RWPE1 (cell line): ENCODE data around the gene GATA5.

Experiments
- CTCF ChIA-PET: fragments of 350-600 bp; sonication (Branson Sonifier 250); formaldehyde crosslinking; extraction: SDS; loops from one replicate; lab custom pipeline; 2021; lab: Yijun Ruan, JAX
- POLR2A ChIA-PET: fragments of 400-600 bp; formaldehyde crosslinking; extraction: SDS; loops from one replicate; lab custom pipeline; 2020; ENCODE audit warnings: antibody characterized with exemption; ENCODE audit not compliant: low non-redundant PET; lab: Yijun Ruan, JAX
- DNase-seq: peaks from one replicate; pipeline ENCODE4 v3.0.0; 2012; ENCODE audit warnings: low spot score
- H3K27ac ChIP-seq: fragments of 450-650 bp; 2 replicates; pipeline ENCODE4 v1.5.1; 2017
- TF ChIP-seq, protein P1 (sequence below): fragments of 450-650 bp; conservative IDR thresholded peaks from 2 replicates; pipeline ENCODE4 v1.5.1; 2017; ENCODE audit warnings: low read depth, mild to moderate bottlenecking

The GATA5 gene

GRCh38 chr20:62515280-62515679 lies 39.5 kb upstream of the GATA5 start:
- TF ChIP-seq, protein P1, sequence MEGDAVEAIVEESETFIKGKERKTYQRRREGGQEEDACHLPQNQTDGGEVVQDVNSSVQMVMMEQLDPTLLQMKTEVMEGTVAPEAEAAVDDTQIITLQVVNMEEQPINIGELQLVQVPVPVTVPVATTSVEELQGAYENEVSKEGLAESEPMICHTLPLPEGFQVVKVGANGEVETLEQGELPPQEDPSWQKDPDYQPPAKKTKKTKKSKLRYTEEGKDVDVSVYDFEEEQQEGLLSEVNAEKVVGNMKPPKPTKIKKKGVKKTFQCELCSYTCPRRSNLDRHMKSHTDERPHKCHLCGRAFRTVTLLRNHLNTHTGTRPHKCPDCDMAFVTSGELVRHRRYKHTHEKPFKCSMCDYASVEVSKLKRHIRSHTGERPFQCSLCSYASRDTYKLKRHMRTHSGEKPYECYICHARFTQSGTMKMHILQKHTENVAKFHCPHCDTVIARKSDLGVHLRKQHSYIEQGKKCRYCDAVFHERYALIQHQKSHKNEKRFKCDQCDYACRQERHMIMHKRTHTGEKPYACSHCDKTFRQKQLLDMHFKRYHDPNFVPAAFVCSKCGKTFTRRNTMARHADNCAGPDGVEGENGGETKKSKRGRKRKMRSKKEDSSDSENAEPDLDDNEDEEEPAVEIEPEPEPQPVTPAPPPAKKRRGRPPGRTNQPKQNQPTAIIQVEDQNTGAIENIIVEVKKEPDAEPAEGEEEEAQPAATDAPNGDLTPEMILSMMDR: no peak
- H3K27ac ChIP-seq: no peak overlapping the region
- ChIA-PET POLR2A (no interaction called here), CTCF (interaction anchor here (0.7 to 1.3 kb wide), 6 partner anchors 15 to 293 kb away, joined by 3 to 10 read pairs (median 5); no protein-coding TSS in a partner anchor)
- DNase-seq: no peak

DNA sequence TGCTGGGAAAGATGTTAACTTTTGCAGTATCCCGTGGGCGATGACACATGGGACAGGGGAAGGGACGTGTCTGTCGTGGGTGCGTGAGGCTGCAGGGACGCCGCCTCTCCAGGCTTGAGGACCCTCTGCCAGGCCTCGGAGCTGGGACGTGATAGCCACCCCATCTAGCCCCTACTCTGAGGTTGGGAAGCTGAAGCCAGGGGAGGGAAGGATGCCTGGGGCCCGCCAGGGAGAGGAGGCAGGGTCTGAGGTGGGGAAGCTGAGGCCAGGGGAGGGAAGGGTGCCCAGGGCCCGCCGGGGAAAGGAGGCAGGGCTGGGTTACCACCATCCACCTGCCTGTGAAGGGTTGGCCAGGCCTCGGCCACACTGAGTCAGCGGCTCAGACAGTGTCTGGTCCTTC lies 38.2 kb upstream of the GATA5 start:
- CTCF ChIA-PET: interaction anchor here (0.6 to 1.8 kb wide), 4 partner anchors 48 to 104 kb away, joined by 3 to 4 read pairs (median 4); no protein-coding TSS in a partner anchor
- no peak overlapping the region for H3K27ac ChIP-seq
- POLR2A ChIA-PET: no interaction called here

DNA sequence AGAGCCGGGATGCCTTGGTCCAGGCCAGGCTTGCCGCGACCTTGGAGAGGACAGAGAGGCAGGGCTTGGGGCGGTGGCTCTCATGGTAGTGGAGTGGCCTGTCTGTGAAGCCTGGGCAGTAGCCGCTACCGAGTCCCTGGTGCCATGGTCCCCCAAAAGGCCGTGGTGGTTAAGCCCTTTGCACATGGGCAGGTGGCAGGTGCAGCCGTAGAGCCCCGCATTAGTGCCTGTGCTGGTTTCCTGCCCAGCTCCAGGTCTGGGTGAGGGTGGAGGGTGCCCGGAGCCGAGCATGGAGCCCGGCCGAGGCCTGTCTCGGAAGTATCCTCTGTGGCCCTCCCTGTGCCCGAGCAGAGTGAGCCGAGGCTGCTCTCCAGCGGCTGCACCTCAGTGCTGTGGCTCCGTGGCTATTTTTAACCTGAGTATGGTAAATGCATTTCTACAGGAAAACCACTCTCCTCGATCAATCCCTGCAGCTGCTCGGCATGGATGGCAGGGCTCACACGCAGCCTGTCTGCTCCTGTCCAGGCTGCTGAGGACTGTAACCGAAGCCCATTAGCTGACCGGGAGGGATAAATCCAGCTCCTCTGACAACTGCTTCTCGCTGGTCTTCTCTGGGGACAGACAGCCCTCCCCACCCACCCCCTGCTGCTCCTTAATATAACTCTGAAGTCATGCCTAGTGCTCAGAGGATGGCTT lies 36.3 kb upstream of the GATA5 start:
- DNase-seq: no peak
- TF ChIP-seq, protein P1: no peak
- POLR2A ChIA-PET: no interaction called here
- CTCF ChIA-PET: interaction anchor here (1.7 to 1.8 kb wide), 2 partner anchors 50 to 105 kb away, joined by 4 to 6 read pairs; no protein-coding TSS in a partner anchor
- H3K27ac ChIP-seq: no peak overlapping the region

More for the DNA sequence above, 38.2 kb upstream of the GATA5 start:
- DNase-seq: no peak
- TF ChIP-seq, protein P1: no peak

- no peak overlapping the region for H3K27ac ChIP-seq
- no peak for DNase-seq
- CTCF ChIA-PET: interaction anchor here (1.7 kb wide), 1 partner anchor 105 kb away, joined by 6 read pairs; no protein-coding TSS in a partner anchor
- TF ChIP-seq, protein P1: no peak
- POLR2A ChIA-PET: no interaction called here
Measured at GRCh38 chr20:62511300-62511914, 35.6 kb upstream of the GATA5 start.

GRCh38 chr20:62508641-62509051 lies 32.9 kb upstream of the GATA5 start:
- ChIA-PET CTCF (interaction anchor here (0.7 to 1.9 kb wide), 7 partner anchors 9 to 282 kb away, joined by 3 to 11 read pairs (median 3); partner anchors contain the start of gene RBBP8NL), POLR2A (no interaction called here)
- no peak overlapping the region for H3K27ac ChIP-seq
- TF ChIP-seq, protein P1: no peak
- DNase-seq: peak; percentile 84

- TF ChIP-seq, protein P1: no peak
- H3K27ac ChIP-seq: no peak overlapping the region
- no peak for DNase-seq
- ChIA-PET POLR2A (no interaction called here), CTCF (interaction anchor here (0.7 to 1.9 kb wide), 8 partner anchors 8 to 283 kb away, joined by 3 to 11 read pairs (median 4); partner anchors contain the start of gene RBBP8NL)
Measured at GRCh38 chr20:62507991-62508640, 32.3 kb upstream of the GATA5 start.
